BJ (cell line): Measurements from ENCODE around the gene ITFG1. TPM values are rescaled to one million over a fixed set of nuclear protein-coding genes. Genes with fewer than 3 reads are reported as not detected.

Experiments
- CTCF ChIA-PET: fragments of 350-600 bp; formaldehyde crosslinking; extraction: SDS; loops from one replicate; lab custom pipeline; 2021; ENCODE audit warnings: antibody characterized with exemption, inconsistent platforms; lab: Yijun Ruan, JAX
- POLR2A ChIA-PET: fragments of 300-600 bp; sonication (Branson Sonifier 250); formaldehyde crosslinking; extraction: SDS; loops from one replicate; lab custom pipeline; 2021; ENCODE audit warnings: antibody characterized with exemption; lab: Charles Lee
- DNase-seq: peaks from one replicate; pipeline ENCODE4 v3.0.0-alpha.2; 2011; ENCODE audit warnings: low read depth
- H3K27me3 ChIP-seq: 2 replicates; pipeline ENCODE4 v1.6.0; 2011; ENCODE audit warnings: low read length; ENCODE audit not compliant: control insufficient read depth, insufficient read depth
- H3K36me3 ChIP-seq: 2 replicates; pipeline ENCODE4 v1.5.1; 2011; ENCODE audit warnings: low read length; ENCODE audit not compliant: control insufficient read depth, insufficient read depth
- H3K4me3 ChIP-seq: 2 replicates; pipeline ENCODE4 v1.5.1; 2011; ENCODE audit warnings: low read depth, mild to moderate bottlenecking, control low read depth, low read length
- polyA plus RNA-seq: library from polyadenylated mRNA; depleted of rRNA; stranded (reverse); fragments of >200 nt; gene quantifications from 2 replicates; pipeline ENCODE4 v1.2.3, GENCODE V29; 2011
- TF ChIP-seq, protein P1 (sequence below): IDR thresholded peaks from 2 replicates; pipeline ENCODE4 v1.5.1; 2011; ENCODE audit warnings: low read depth, mild to moderate bottlenecking, control low read depth, inconsistent platforms, low read length, moderate library complexity; ENCODE audit not compliant: insufficient read depth

Gene ITFG1
- polyA plus RNA-seq, 1 experiment = 47.5 TPM

DNA sequence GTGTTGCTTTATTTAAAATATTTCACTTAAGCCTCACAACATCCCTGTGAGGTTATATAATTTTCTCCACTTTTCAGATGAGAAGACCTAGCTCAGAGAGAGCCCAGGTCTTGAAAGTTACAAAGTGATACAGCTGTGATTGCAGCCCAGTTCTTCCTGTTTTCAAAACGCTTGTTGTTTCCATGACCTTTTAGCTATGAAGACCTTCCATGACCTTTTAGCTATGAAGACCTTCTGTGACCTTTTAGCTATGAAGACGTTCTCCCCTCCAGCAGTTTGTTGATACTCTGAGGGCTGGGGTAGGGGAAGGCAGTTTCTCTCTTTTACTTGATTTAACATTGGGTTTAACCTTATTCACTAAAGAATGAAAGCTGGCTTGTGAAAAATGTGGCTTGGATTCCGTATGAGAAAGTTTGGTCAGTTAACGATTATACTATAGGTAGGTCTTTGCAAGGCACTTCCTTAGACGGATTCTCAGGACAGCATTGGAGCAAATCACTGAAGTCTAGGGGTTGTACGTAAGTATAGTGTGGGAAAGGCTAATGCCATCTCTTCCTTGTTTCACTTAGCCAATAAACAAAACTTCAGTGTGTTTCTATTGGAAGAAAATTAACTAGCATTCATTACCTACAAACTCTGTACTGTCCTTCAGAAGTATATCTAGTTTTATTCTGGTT, 21.0 kb upstream of the ITFG1 start:
- TF ChIP-seq, protein P1, sequence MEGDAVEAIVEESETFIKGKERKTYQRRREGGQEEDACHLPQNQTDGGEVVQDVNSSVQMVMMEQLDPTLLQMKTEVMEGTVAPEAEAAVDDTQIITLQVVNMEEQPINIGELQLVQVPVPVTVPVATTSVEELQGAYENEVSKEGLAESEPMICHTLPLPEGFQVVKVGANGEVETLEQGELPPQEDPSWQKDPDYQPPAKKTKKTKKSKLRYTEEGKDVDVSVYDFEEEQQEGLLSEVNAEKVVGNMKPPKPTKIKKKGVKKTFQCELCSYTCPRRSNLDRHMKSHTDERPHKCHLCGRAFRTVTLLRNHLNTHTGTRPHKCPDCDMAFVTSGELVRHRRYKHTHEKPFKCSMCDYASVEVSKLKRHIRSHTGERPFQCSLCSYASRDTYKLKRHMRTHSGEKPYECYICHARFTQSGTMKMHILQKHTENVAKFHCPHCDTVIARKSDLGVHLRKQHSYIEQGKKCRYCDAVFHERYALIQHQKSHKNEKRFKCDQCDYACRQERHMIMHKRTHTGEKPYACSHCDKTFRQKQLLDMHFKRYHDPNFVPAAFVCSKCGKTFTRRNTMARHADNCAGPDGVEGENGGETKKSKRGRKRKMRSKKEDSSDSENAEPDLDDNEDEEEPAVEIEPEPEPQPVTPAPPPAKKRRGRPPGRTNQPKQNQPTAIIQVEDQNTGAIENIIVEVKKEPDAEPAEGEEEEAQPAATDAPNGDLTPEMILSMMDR = no peak
- Histone ChIP-seq H3K27me3 (no peaks in the 10 kb centered on the region), H3K36me3 (no peaks in the 10 kb centered on the region), H3K4me3 (no peak overlapping the region)
- DNase-seq = no peak
- ChIA-PET POLR2A (no interaction called here), CTCF (interaction anchor here (1.1 kb wide), 1 partner anchor 573 kb away, joined by 4 read pairs; no protein-coding TSS in a partner anchor)

DNA sequence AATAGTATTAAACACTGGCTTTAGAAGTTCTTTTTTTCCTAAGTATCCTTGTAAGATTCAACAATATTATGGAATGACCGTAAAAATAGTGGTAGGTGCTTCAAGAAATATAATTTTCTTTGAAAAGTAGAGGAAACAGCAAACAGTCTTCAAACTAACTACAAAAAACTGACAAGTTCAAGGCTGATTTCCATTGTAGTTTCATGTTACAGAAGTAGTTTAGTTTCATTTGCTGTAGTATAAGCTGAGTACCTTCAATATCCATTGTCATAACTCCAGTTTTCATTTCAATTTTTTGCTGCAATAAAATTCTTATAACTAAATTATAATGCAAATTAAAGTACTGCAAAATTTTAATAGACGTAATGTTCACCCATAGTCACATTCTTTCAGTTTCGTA, 19.5 kb upstream of the ITFG1 start:
- Histone ChIP-seq H3K36me3 (no peaks in the 10 kb centered on the region), H3K4me3 (no peak overlapping the region), H3K27me3 (no peaks in the 10 kb centered on the region)
- TF ChIP-seq, protein P1 = no peak
- ChIA-PET CTCF (no interaction called here), POLR2A (no interaction called here)
- DNase-seq = no peak

DNA sequence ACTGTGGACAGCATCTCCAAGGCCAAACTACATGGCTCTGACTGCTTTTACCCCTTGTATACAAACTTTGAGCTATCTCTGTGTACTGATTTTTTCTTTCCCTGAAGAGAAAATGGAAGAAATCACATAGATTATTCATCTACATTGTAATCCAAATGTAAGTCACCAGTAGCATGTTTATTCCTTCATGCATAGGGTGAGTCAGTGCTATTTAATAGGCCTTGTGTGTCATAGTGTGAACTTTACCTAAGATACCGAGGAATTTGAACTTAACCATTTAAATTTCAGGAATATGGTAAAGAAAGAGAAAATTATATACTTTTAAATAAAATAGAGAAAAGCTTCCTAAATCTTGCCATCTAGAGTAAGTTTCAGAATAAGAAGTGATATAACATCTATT, 16.8 kb upstream of the ITFG1 start:
- H3K4me3 ChIP-seq = no peak overlapping the region
- DNase-seq = no peak
- TF ChIP-seq, protein P1 = no peak
- CTCF ChIA-PET = no interaction called here
- H3K27me3 ChIP-seq = no peaks in the 10 kb centered on the region
- no peaks in the 10 kb centered on the region for H3K36me3 ChIP-seq
- POLR2A ChIA-PET = no interaction called here

DNA sequence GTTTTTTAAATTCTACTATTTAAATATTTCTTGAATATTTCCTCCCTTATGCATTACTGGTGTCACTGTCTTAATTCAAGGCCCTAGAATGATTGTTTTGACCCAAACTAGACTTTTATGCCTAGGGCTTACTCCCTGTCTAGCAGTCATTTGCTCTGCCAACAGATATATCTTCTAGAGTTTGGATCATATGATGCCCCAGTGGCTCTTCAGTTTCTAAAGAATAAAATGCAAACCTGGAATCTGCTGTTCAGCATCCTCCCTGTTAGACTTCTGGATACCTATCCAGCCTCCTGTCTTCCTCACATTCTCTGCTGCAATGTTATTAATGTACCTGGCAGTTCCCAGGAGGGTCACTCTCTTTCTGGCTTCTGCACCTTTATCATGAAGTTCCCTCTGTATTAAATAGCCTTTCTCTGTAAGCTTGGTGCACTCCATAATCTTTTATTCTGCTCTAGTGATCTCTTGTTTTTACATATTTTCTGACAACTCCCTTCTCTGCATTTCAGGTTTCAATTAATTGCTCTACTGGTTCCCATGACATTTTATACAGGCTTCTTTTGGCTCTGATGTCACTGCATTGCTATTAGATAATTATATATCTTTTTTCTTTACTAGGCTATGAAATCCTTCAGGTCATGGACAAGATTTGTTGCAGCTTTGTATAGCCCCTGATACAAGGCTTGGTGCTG, 15.9 kb upstream of the ITFG1 start:
- CTCF ChIA-PET = no interaction called here
- Histone ChIP-seq H3K27me3 (no peaks in the 10 kb centered on the region), H3K36me3 (no peaks in the 10 kb centered on the region), H3K4me3 (no peak overlapping the region)
- no peak for DNase-seq
- TF ChIP-seq, protein P1 = no peak
- POLR2A ChIA-PET = no interaction called here

DNA sequence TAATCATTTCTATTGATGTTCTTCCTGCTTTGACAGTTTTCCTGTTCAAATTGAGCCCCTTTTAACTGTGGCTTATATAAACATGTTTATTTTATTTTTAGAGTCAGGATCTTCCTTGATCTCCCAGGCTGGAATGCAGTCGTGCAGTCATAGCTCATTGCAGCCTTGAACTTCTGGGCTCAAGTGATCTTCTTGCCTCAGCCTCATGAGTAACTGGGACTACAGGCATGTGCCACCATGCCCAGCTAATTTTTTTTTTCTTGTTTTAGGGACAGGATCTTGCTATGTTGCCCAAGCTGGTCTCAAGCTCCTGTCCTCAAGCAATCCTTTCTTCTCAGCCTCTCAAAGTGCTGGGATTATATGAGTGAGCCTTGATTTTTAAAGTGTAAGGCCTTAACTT, 14.9 kb upstream of the ITFG1 start:
- H3K4me3 ChIP-seq = no peak overlapping the region
- no peaks in the 10 kb centered on the region for H3K36me3 ChIP-seq
- ChIA-PET CTCF (interaction anchor here (0.6 to 2.0 kb wide), 3 partner anchors 334 to 682 kb away, joined by 3 to 8 read pairs (median 6); no protein-coding TSS in a partner anchor), POLR2A (no interaction called here)
- no peak for DNase-seq
- no peaks in the 10 kb centered on the region for H3K27me3 ChIP-seq
- TF ChIP-seq, protein P1 = no peak
